ENCODE data around the gene C2CD2.

The C2CD2 gene

GRCh38 chr21:41973861-41974751, 20.3 kb upstream of the C2CD2 start:
- H3K27me3 ChIP-seq (ENCODE audit: control insufficient read depth, insufficient read depth, low read length), result no peaks in the 10 kb centered on the region

GRCh38 chr21:41973427-41973831, 19.6 kb upstream of the C2CD2 start:
- no peaks in the 10 kb centered on the region for H3K36me3 ChIP-seq (ENCODE audit: insufficient read depth, low read length)
- H3K4me3 ChIP-seq (ENCODE audit: low read length), result no peak overlapping the region
- no peaks in the 10 kb centered on the region for H3K27me3 ChIP-seq (ENCODE audit: control insufficient read depth, insufficient read depth, low read length)
- H3K4me2 ChIP-seq (ENCODE audit: low read length), result no peak overlapping the region
- no peaks in the 10 kb centered on the region for H3K4me1 ChIP-seq (ENCODE audit: control insufficient read depth, insufficient read depth, low read length)
- no peak overlapping the region for H3K9ac ChIP-seq (ENCODE audit: low read depth, low read length)
- H3K9me3 ChIP-seq (replicated peaks; ENCODE audit: low read length), result no peaks in the 10 kb centered on the region

More at GRCh38 chr21:41973861-41974751, 20.3 kb upstream of the C2CD2 start:
- Histone ChIP-seq H3K4me3 (ENCODE audit: low read length) (no peak overlapping the region), H3K4me2 (ENCODE audit: low read length) (no peak overlapping the region), H3K9ac (ENCODE audit: low read depth, low read length) (no peak overlapping the region), H3K4me1 (ENCODE audit: control insufficient read depth, insufficient read depth, low read length) (no peaks in the 10 kb centered on the region), H3K36me3 (ENCODE audit: insufficient read depth, low read length) (no peaks in the 10 kb centered on the region), H3K9me3 (replicated peaks; ENCODE audit: low read length) (no peaks in the 10 kb centered on the region)

GRCh38 chr21:41972511-41973205, 18.8 kb upstream of the C2CD2 start:
- H3K4me3 ChIP-seq (ENCODE audit: low read length), result no peak overlapping the region
- H3K4me1 ChIP-seq (ENCODE audit: control insufficient read depth, insufficient read depth, low read length), result no peaks in the 10 kb centered on the region
- H3K9me3 ChIP-seq (replicated peaks; ENCODE audit: low read length), result no peaks in the 10 kb centered on the region
- H3K9ac ChIP-seq (ENCODE audit: low read depth, low read length), result no peak overlapping the region
- H3K36me3 ChIP-seq (ENCODE audit: insufficient read depth, low read length), result no peaks in the 10 kb centered on the region
- no peak overlapping the region for H3K4me2 ChIP-seq (ENCODE audit: low read length)
- no peaks in the 10 kb centered on the region for H3K27me3 ChIP-seq (ENCODE audit: control insufficient read depth, insufficient read depth, low read length)

GRCh38 chr21:41971891-41972290, 18.1 kb upstream of the C2CD2 start:
- Histone ChIP-seq H3K36me3 (ENCODE audit: insufficient read depth, low read length) (no peaks in the 10 kb centered on the region), H3K9me3 (replicated peaks; ENCODE audit: low read length) (no peaks in the 10 kb centered on the region), H3K27me3 (ENCODE audit: control insufficient read depth, insufficient read depth, low read length) (no peaks in the 10 kb centered on the region), H3K4me1 (ENCODE audit: control insufficient read depth, insufficient read depth, low read length) (no peaks in the 10 kb centered on the region), H3K4me3 (ENCODE audit: low read length) (no peak overlapping the region), H3K4me2 (ENCODE audit: low read length) (no peak overlapping the region), H3K9ac (ENCODE audit: low read depth, low read length) (no peak overlapping the region)

- Histone ChIP-seq H3K4me1 (ENCODE audit: control insufficient read depth, insufficient read depth, low read length) (peaks cover 4% of the 10 kb centered on the region), H3K36me3 (ENCODE audit: insufficient read depth, low read length) (no peaks in the 10 kb centered on the region), H3K4me2 (ENCODE audit: low read length) (no peak overlapping the region), H3K9me3 (replicated peaks; ENCODE audit: low read length) (no peaks in the 10 kb centered on the region), H3K27me3 (ENCODE audit: control insufficient read depth, insufficient read depth, low read length) (no peaks in the 10 kb centered on the region), H3K4me3 (ENCODE audit: low read length) (no peak overlapping the region), H3K9ac (ENCODE audit: low read depth, low read length) (no peak overlapping the region)
These were observed 17.2 kb upstream of the C2CD2 start for GRCh38 chr21:41970751-41971653.

GRCh38 chr21:41970106-41970391, 16.2 kb upstream of the C2CD2 start:
- Histone ChIP-seq H3K9me3 (replicated peaks; ENCODE audit: low read length) (no peaks in the 10 kb centered on the region), H3K4me2 (ENCODE audit: low read length) (no peak overlapping the region), H3K27me3 (ENCODE audit: control insufficient read depth, insufficient read depth, low read length) (peaks cover under 1% of the 10 kb centered on the region)

GRCh38 chr21:41967708-41968107, 13.9 kb upstream of the C2CD2 start:
- no peaks in the 10 kb centered on the region for H3K9me3 ChIP-seq (replicated peaks; ENCODE audit: low read length)
- no peak overlapping the region for H3K4me3 ChIP-seq (ENCODE audit: low read length)
- H3K4me1 ChIP-seq (ENCODE audit: control insufficient read depth, insufficient read depth, low read length), result peaks cover 6% of the 10 kb centered on the region
- no peak overlapping the region for H3K4me2 ChIP-seq (ENCODE audit: low read length)
- H3K27me3 ChIP-seq (ENCODE audit: control insufficient read depth, insufficient read depth, low read length), result peaks cover 19% of the 10 kb centered on the region
- H3K9ac ChIP-seq (ENCODE audit: low read depth, low read length), result no peak overlapping the region
- no peaks in the 10 kb centered on the region for H3K36me3 ChIP-seq (ENCODE audit: insufficient read depth, low read length)

More at GRCh38 chr21:41970106-41970391, 16.2 kb upstream of the C2CD2 start:
- Histone ChIP-seq H3K4me3 (ENCODE audit: low read length) (no peak overlapping the region), H3K36me3 (ENCODE audit: insufficient read depth, low read length) (no peaks in the 10 kb centered on the region), H3K4me1 (ENCODE audit: control insufficient read depth, insufficient read depth, low read length) (peaks cover 6% of the 10 kb centered on the region), H3K9ac (ENCODE audit: low read depth, low read length) (no peak overlapping the region)

- H3K9ac ChIP-seq (ENCODE audit: low read depth, low read length), result no peak overlapping the region
- H3K4me2 ChIP-seq (ENCODE audit: low read length), result no peak overlapping the region
- no peaks in the 10 kb centered on the region for H3K36me3 ChIP-seq (ENCODE audit: insufficient read depth, low read length)
- no peak overlapping the region for H3K4me3 ChIP-seq (ENCODE audit: low read length)
- H3K9me3 ChIP-seq (replicated peaks; ENCODE audit: low read length), result no peaks in the 10 kb centered on the region
- H3K27me3 ChIP-seq (ENCODE audit: control insufficient read depth, insufficient read depth, low read length), result peaks cover 19% of the 10 kb centered on the region
- peaks cover 6% of the 10 kb centered on the region for H3K4me1 ChIP-seq (ENCODE audit: control insufficient read depth, insufficient read depth, low read length)
These were observed 13.2 kb upstream of the C2CD2 start for GRCh38 chr21:41966872-41967621.

GRCh38 chr21:41966041-41966833, 12.4 kb upstream of the C2CD2 start:
- Histone ChIP-seq H3K36me3 (ENCODE audit: insufficient read depth, low read length) (no peaks in the 10 kb centered on the region), H3K4me1 (ENCODE audit: control insufficient read depth, insufficient read depth, low read length) (peaks cover 6% of the 10 kb centered on the region), H3K27me3 (ENCODE audit: control insufficient read depth, insufficient read depth, low read length) (peaks cover 19% of the 10 kb centered on the region), H3K9ac (ENCODE audit: low read depth, low read length) (no peak overlapping the region), H3K4me3 (ENCODE audit: low read length) (no peak overlapping the region), H3K4me2 (ENCODE audit: low read length) (no peak overlapping the region), H3K9me3 (replicated peaks; ENCODE audit: low read length) (no peaks in the 10 kb centered on the region)

GRCh38 chr21:41965461-41966013, 11.7 kb upstream of the C2CD2 start:
- H3K4me3 ChIP-seq (ENCODE audit: low read length), result no peak overlapping the region
- H3K36me3 ChIP-seq (ENCODE audit: insufficient read depth, low read length), result no peaks in the 10 kb centered on the region
- peaks cover 6% of the 10 kb centered on the region for H3K4me1 ChIP-seq (ENCODE audit: control insufficient read depth, insufficient read depth, low read length)
- peaks cover 19% of the 10 kb centered on the region for H3K27me3 ChIP-seq (ENCODE audit: control insufficient read depth, insufficient read depth, low read length)
- H3K9ac ChIP-seq (ENCODE audit: low read depth, low read length), result no peak overlapping the region
- H3K9me3 ChIP-seq (replicated peaks; ENCODE audit: low read length), result no peaks in the 10 kb centered on the region
- H3K4me2 ChIP-seq (ENCODE audit: low read length), result no peak overlapping the region
